GM06990 (cell line): ENCODE measurements around the gene KLF16.
A peak's percentile ranks its signal among the peaks of the same experiment; 100 is the strongest.

Experiments used
- DNase-seq: peaks from one replicate; pipeline ENCODE4 v3.0.0-alpha.2; 2011; ENCODE audit not compliant: insufficient read length; ENCODE audit errors: extremely low read depth
- H3K27me3 ChIP-seq: replicated peaks from 2 replicates; pipeline ENCODE4 v1.6.0; 2011; ENCODE audit warnings: low read length; ENCODE audit not compliant: control insufficient read depth, insufficient read depth
- H3K36me3 ChIP-seq: 2 replicates; pipeline ENCODE4 v1.5.1; 2011; ENCODE audit warnings: low read length; ENCODE audit not compliant: control insufficient read depth, insufficient read depth
- H3K4me3 ChIP-seq: replicated peaks from 2 replicates; pipeline ENCODE4 v1.5.1; 2011; ENCODE audit warnings: low read depth, mild to moderate bottlenecking, control low read depth, low read length
- TF ChIP-seq, protein P1 (sequence below): IDR thresholded peaks from 2 replicates; pipeline ENCODE4 v1.5.1; 2011; ENCODE audit warnings: low read length, control low read depth, mild to moderate bottlenecking, inconsistent platforms; ENCODE audit not compliant: insufficient read depth, poor library complexity, severe bottlenecking

KLF16 gene

DNA sequence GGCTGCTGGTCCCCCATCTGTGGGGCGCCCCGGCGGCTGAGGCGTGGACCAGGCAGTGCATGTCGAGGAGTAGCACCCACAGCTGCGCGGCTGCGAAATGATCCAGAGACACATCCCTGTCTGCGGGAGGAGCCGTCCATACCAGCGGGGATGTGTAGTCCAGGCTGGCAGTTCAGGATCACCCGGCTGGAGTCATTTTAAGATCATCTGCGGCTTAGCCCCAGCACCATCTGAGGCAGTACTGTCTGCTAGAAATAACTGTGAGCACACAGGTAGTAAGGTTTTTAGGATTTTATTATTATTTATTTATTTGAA is 44.9 kb upstream of the KLF16 start:
- Histone ChIP-seq H3K36me3 (peaks cover 7% of the 10 kb centered on the region), H3K27me3 (no peaks in the 10 kb centered on the region), H3K4me3 (no peak overlapping the region)
- DNase-seq, result no peak
- TF ChIP-seq, protein P1, sequence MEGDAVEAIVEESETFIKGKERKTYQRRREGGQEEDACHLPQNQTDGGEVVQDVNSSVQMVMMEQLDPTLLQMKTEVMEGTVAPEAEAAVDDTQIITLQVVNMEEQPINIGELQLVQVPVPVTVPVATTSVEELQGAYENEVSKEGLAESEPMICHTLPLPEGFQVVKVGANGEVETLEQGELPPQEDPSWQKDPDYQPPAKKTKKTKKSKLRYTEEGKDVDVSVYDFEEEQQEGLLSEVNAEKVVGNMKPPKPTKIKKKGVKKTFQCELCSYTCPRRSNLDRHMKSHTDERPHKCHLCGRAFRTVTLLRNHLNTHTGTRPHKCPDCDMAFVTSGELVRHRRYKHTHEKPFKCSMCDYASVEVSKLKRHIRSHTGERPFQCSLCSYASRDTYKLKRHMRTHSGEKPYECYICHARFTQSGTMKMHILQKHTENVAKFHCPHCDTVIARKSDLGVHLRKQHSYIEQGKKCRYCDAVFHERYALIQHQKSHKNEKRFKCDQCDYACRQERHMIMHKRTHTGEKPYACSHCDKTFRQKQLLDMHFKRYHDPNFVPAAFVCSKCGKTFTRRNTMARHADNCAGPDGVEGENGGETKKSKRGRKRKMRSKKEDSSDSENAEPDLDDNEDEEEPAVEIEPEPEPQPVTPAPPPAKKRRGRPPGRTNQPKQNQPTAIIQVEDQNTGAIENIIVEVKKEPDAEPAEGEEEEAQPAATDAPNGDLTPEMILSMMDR, result no peak

DNA sequence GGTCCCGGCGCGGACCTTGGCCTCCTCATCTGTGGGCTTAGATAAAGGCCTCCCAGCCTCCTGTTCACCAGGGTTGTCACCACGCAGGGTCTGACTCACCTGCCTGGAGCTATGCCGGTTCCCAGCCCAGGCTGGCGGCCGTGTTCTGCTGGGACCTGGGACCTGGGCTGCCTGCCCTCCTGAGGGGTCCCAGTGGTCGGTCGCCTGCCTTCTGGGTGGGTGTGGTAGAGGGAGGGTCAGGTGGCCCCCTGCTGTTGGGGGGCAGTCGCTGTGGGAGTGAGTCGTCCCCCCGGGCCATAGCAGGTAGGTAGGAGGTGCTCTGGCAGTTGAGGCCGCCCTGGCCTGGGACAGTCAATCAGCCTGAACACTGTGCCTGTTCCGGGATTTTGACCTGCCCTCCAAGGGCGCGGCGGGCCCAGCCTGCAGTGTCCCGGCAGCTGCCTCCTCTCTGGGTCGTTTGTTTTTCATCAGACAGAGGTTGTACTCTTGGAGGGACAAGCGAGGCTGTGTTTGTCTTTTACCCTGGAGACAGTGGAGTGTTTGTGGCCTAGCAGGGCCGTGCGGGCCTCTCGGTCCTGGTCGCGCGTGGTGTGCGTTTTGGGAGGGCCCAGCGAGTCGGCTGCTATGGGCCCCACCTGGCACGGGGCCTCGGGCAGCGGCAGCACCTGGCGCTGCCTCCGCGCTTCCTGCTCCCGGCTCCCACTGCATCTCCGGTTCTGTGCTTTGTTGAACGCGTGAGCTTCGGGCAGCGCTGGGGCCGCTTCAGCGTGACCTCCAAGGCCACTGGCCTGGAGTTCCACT is 44.4 kb upstream of the KLF16 start:
- H3K4me3 ChIP-seq, result no peak overlapping the region
- H3K36me3 ChIP-seq, result peaks cover 5% of the 10 kb centered on the region
- no peak for DNase-seq
- H3K27me3 ChIP-seq, result no peaks in the 10 kb centered on the region
- TF ChIP-seq, protein P1, result no peak

DNA sequence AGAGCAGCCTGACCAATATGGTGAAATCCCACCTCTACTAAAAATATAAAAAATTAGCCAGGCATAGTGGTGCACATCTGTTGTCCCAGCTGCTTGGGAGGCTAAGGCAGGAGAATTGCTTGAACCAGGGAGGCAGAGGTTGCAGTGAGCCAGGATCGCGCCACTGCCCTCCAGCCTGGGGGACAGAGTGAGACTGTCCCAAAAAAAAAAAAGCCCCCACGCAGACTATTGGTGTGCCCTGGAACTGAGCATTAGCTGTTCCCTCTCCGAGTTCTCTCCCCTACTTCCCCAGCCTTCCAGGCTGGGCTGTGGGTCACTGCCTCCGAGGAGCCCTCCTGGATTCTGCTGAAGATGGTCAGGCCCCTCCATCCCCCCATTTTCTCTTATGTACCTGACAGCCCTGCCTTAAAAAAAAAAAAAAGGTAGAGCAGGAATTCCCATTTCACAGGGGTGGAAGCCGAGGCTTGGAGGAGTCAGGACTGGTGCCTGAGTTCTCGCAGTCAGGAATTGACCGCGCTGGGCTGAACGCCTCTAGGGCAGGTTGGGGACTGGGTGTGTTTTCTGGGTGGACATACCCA is 43.7 kb upstream of the KLF16 start:
- DNase-seq, result no peak
- H3K4me3 ChIP-seq, result no peak overlapping the region
- TF ChIP-seq, protein P1, result no peak

DNA sequence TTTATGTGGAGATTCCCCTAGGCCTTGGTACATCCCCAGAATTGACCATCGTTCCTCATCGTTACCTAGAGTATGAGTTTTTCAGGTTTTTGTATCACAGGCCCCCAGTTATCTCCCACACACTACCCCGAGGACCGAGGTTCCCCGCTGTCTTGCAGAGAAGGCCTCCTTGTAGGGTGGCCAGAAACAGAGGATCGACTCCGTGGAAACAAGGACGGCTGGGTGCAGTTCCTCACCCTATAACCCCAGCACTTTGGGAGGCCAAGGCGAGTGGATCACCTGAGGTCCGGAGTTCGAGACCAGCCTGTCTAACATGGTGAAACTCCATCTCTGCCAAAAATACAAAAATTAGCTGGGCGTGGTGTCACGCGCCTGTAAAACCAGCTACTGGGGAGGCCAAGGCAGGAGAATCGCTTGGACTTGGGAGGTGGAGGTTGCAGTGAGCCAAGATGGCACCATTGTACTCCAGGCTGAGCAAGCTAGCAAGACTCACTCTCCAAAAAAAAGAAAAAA is 42.5 kb upstream of the KLF16 start:
- DNase-seq, result no peak
- peak overlapping the region; percentile 75 for H3K4me3 ChIP-seq
- H3K27me3 ChIP-seq, result no peaks in the 10 kb centered on the region
- TF ChIP-seq, protein P1, result no peak
- H3K36me3 ChIP-seq, result peaks cover 4% of the 10 kb centered on the region

More for the DNA sequence above, 43.7 kb upstream of the KLF16 start:
- no peaks in the 10 kb centered on the region for H3K27me3 ChIP-seq
- peaks cover 4% of the 10 kb centered on the region for H3K36me3 ChIP-seq

DNA sequence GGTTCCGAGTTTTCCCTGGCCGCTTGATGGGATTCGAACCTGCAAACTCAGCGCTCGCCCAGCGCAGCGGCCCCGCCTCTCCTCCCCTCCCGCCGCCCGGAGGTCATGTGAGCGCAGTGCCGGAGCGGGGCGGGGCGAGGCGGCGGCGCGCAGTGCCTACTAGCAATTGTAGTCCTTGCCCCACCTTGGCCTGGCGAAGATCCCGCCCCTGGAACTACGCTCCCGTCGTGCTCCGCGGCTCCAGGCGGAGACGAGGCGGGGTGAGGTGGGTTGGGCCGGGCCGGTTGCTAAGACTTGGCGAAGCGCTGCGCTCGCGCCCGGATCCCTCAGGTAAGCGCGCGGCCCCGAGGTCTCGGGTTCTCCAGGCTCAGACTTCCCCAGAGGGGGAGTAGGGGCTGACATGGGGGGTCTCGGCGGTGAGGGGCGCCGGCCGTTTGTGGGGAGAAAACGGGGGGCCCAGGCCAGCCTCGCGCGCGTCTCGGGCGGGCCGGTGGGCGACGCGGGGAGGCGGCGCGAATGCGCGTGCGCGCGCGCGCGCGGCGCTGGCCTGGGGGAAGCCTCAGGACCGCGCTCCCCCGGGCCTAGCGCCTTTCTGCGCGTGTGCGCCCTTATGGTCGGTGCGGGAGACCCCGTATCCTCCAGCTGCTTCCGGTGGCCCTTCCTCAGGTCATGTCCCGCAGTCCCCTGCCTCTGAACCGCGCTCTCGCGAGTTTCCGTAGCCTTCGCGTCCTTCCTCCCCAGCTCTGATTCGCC is 41.9 kb upstream of the KLF16 start, which contains the start of the genes ADAT3 and SCAMP4:
Gene ADAT3, plus strand, starts transcription at position 290 of the 753 bp plus-strand sequence. CDS start 6,649 bp downstream, outside the sequence.
Gene SCAMP4, plus strand, starts transcription at position 290 of the 753 bp plus-strand sequence. CDS start 9,621 bp downstream, outside the sequence.
- Histone ChIP-seq H3K27me3 (no peaks in the 10 kb centered on the region), H3K36me3 (peaks cover 4% of the 10 kb centered on the region), H3K4me3 (peak within 1 kb of the TSS; percentile 75)
- DNase-seq, result peak; percentile 100
- TF ChIP-seq, protein P1, result no peak
